GM13977 (cell line): ENCODE data around the gene SPEF2.

ENCODE experiments used
- DNase-seq: peaks from one replicate; pipeline ENCODE4 v3.0.0; 2012; ENCODE audit warnings: low spot score
- CTCF ChIP-seq: IDR thresholded peaks from 2 replicates; pipeline ENCODE4 v1.5.1; 2012; ENCODE audit warnings: mild to moderate bottlenecking, control low read depth; ENCODE audit not compliant: insufficient read depth; ENCODE audit errors: extremely low read depth, missing control alignments
- in situ Hi-C: fragments of 300-500 bp; cut with MboI; formaldehyde crosslinking; loops from one replicate; pipeline ENCODE4 v1.12.0; 2022; ENCODE audit warnings: low sequenced_read_pairs, low pct_unique_long_range_greater_than_20kb, mixed read lengths, inconsistent platforms; ENCODE audit not compliant: unreplicated experiment

SPEF2 gene

GRCh38 chr5:35847961-35848360 lies 230.3 kb downstream of the SPEF2 start:
- no peak for TF ChIP-seq CTCF
- no peak for DNase-seq
- in situ Hi-C loops: no loop called here

- TF ChIP-seq CTCF: no peak
- in situ Hi-C loops: no loop called here
- no peak for DNase-seq
These were observed 232.2 kb downstream of the SPEF2 start for GRCh38 chr5:35849860-35850259.

GRCh38 chr5:35850967-35851680 lies 233.5 kb downstream of the SPEF2 start:
- DNase-seq: no peak
- TF ChIP-seq CTCF: no peak
- in situ Hi-C loops: no loop called here

DNA sequence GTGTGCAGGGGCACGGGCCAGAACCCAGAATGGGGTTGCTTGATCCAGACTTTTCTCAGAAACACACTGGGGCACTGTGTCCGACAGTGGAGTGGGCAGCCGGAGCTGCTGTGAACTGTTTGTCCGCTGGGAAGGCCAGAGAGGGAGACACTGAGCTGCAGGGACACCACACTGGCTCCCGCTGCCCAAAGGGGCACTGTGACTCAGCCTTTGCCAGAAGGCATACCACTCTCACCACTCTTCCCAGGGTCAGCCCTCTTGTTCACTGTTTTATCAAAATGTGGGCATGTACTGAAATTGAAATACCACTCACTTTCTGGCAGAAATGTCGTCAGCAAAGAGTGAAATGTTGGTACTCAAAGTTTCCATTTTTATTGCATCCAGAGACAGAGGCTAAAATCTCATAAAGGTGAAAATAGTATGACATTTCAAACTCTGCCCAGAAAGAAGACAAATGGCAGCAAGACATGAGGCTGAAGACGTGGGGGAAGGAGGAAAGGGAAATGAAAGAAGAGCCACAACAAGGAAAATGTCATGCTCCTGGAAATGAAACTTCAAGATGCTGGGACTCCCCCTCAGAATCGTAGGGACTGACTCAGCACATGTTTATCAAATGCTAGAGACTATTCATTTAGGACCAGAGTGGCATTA lies 234.5 kb downstream of the SPEF2 start:
- no peak for TF ChIP-seq CTCF
- in situ Hi-C loops: no loop called here
- no peak for DNase-seq

DNA sequence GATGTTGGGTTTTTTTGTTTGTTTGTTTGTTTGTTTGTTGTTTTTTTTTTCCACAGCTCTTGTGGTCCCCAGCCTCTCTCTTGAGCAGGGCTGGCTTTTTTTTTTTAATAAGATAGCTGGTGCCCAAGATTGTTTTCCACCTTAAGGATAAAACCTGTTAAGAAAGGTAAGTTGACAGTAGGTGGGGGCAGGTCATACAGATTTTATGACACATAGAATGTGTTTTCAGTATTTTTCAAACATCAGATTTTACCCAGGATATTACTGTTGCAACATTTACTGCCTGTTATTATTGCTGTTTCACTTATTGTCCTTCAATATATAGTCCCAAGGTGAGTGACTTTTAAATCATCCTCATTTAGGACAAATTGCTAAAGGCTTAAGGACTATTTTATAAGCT lies 235.1 kb downstream of the SPEF2 start:
- no peak for DNase-seq
- no peak for TF ChIP-seq CTCF
- in situ Hi-C loops: no loop called here

- TF ChIP-seq CTCF: no peak
- in situ Hi-C loops: no loop called here
- DNase-seq: no peak
These were observed 236.0 kb downstream of the SPEF2 start for GRCh38 chr5:35853631-35854030.
